SU-DHL-6 (cell line): ENCODE measurements around the gene BNIP1.

Source experiments
- CTCF ChIP-seq: fragments of 200-600 bp; sonication (generic); IDR thresholded peaks from one replicate; pipeline ENCODE4 v1.5.1; 2017; ENCODE audit warnings: antibody characterized with exemption, mild to moderate bottlenecking, low read length, moderate library complexity; ENCODE audit not compliant: insufficient read depth, poor library complexity, severe bottlenecking
- EZH2phosphoT487 ChIP-seq: fragments of 200-600 bp; sonication (generic), shearing (Covaris generic); conservative IDR thresholded peaks from 2 replicates; pipeline ENCODE4 v1.6.1; 2018; ENCODE audit warnings: mild to moderate bottlenecking, antibody characterized with exemption, low read length, moderate library complexity, mixed read lengths

- no peak for TF ChIP-seq CTCF
- TF ChIP-seq EZH2phosphoT487, result no peak
Measured at GRCh38 chr5:173143567-173143966, 764 bp upstream of the BNIP1 start.
